ENCODE measurements around the gene HIPK4. TPM values are rescaled to one million over a fixed set of nuclear protein-coding genes. Genes with fewer than 3 reads are reported as not detected.

The HIPK4 gene
- total and polyA plus RNA-seq, 2 of the 4 experiments (the other 2 are of a cell fraction), result 0.12 to 0.18 TPM

- POLR2A ChIA-PET (ENCODE audit: unreplicated experiment), result no interaction called here
- BruUV-seq (replicated peaks), result no TSS peak
These were observed 32.2 kb upstream of the HIPK4 start for GRCh38 chr19:40421993-40422747.

More at GRCh38 chr19:40421993-40422747, 32.2 kb upstream of the HIPK4 start:
- H2BK20ac ChIP-seq (ENCODE audit: low read depth, low read length), result 0 out of 2 replicates have a peak overlapping the region, but pooled peaks have one; percentile 5
- in situ Hi-C loops (cut with MboI; ENCODE audit: low sequenced_read_pairs) (no loop called here), intact Hi-C loops (cut with micrococcal nuclease) (loop anchor here (2.0 to 10.0 kb wide), 4 partner anchors 73 to 225 kb away; partner anchors contain the start of genes C19orf47 and PLD3), dilution Hi-C loops (cut with HindIII; ENCODE audit: low sequenced_read_pairs, unreplicated experiment) (no loop called here)
- no peak overlapping the region for H2BK120ac ChIP-seq (ENCODE audit: low read depth, low read length)
- H3K9me3 ChIP-seq (ENCODE audit: control insufficient read depth, insufficient read depth, low read length), result no peaks in the 10 kb centered on the region
- no peak overlapping the region for H2AFZ ChIP-seq (replicated peaks; ENCODE audit: low read length, poor library complexity)
- peak overlapping the region; percentile 50; the same call in 1 of the 2 replicates for H3K4ac ChIP-seq (ENCODE audit: low read depth, low read length)
- TF ChIP-seq SMC3 (IDR thresholded peaks at IDR 0.05; ENCODE audit: low read depth, low read length) (no peak), BHLHE40 (IDR thresholded peaks at IDR 0.05; ENCODE audit: low read depth, low read length) (no peak), POLR2A (IDR thresholded peaks at IDR 0.05; ENCODE audit: low read depth, low read length) (no peak), RCOR1 (IDR thresholded peaks at IDR 0.05; ENCODE audit: insufficient replicate concordance, low read length) (no peak), RAD21 (IDR thresholded peaks at IDR 0.05; ENCODE audit: low read length) (no peak), RFX5 (IDR thresholded peaks at IDR 0.05; ENCODE audit: low read depth, low read length) (no peak), MAFK (IDR thresholded peaks at IDR 0.05; ENCODE audit: low read depth, low read length) (no peak), CHD1 (IDR thresholded peaks at IDR 0.05; ENCODE audit: low read depth, low read length) (no peak)
- peak overlapping the region; percentile 80 for H2BK5ac ChIP-seq (ENCODE audit: low read depth, low read length, poor library complexity, severe bottlenecking)
- H3K36me3 ChIP-seq (ENCODE audit: control insufficient read depth, insufficient read depth, low read length), result peaks cover 12% of the 10 kb centered on the region
- H3K56ac ChIP-seq (ENCODE audit: extremely low read depth, insufficient read depth, low read length), result no peak overlapping the region
- H2BK15ac ChIP-seq (ENCODE audit: low read depth, low read length), result peak overlapping the region; percentile 7; the same call in 1 of the 3 replicates
- no peak for DNase-seq
- no peak overlapping the region for H4K5ac ChIP-seq (ENCODE audit: low read depth, low read length)
- H3K4me1 ChIP-seq (ENCODE audit: control insufficient read depth, insufficient read depth, low read length), result peaks cover 6% of the 10 kb centered on the region
- no peak overlapping the region for H3K18ac ChIP-seq (ENCODE audit: low read depth, low read length)
- H4K8ac ChIP-seq (ENCODE audit: low read depth in 2 of 2, low read length in 2 of 2), result no peak overlapping the region
- peak overlapping the region; percentile 41; the same call in 1 of the 2 replicates for H3K23ac ChIP-seq (ENCODE audit: low read depth, low read length)
- H3K4me2 ChIP-seq (ENCODE audit: low read depth, low read length), result no peak overlapping the region
- CTCF ChIA-PET, result interaction anchor here (1.3 kb wide), 1 partner anchor 81 kb away, joined by 3 read pairs; no protein-coding TSS in a partner anchor
- no peak for ATAC-seq (ENCODE audit: low read depth)
- peak overlapping the region; percentile 10; the same call in 1 of the 2 replicates for H3K27ac ChIP-seq (ENCODE audit: insufficient read depth, low read length)
- peaks cover 6 to 32% of the 10 kb centered on the region in 2 experiments; a peak in 2 of 4 replicates for H3K79me1 ChIP-seq (ENCODE audit: low read depth in 1 of 2, low read length in 2 of 2)
- H3K14ac ChIP-seq (replicated peaks; ENCODE audit: low read depth, low read length), result 0 out of 2 replicates have a peak overlapping the region, but pooled peaks have one; percentile 50
- H4K91ac ChIP-seq (ENCODE audit: insufficient read depth, low read depth, low read length), result peak overlapping the region; percentile 23; the same call in 1 of the 2 replicates
- H2AK5ac ChIP-seq (ENCODE audit: low read depth, low read length), result peak overlapping the region; percentile 23
- H4K20me1 ChIP-seq (ENCODE audit: insufficient read depth, low read length), result peaks cover 10% of the 10 kb centered on the region
- H2AK9ac ChIP-seq (replicated peaks; ENCODE audit: low read depth, low read length, poor library complexity), result peak overlapping the region; percentile 8
- WGBS, 2 experiments (ENCODE audit: extremely low coverage in 2 of 2, insufficient read length in 1 of 2), result 90% methylated on average over 7 of the region's 16 CpGs; no CpG with 5 or more reads in 1 of the 2 experiments
- H3K4me3 ChIP-seq (ENCODE audit: insufficient read depth, low read depth, low read length), result no peak overlapping the region
- H3K9ac ChIP-seq (ENCODE audit: low read depth, low read length), result no peak overlapping the region
- no peaks in the 10 kb centered on the region; the same call in 1 of the 2 replicates for H3K9me1 ChIP-seq (ENCODE audit: insufficient read depth, low read length)
- H3K27me3 ChIP-seq (ENCODE audit: control insufficient read depth, insufficient read depth, low read length), result no peaks in the 10 kb centered on the region

Measured in IMR-90 (cell line).